Measurements from ENCODE around the gene MCFD2.
A peak's percentile ranks its signal among the peaks of the same experiment; 100 is the strongest.
"Not testable (repeated sequence)": the region's sequence is repeated elsewhere in the genome, so short reads cannot be mapped to it uniquely, and the experiment has no call there.

The MCFD2 gene

DNA sequence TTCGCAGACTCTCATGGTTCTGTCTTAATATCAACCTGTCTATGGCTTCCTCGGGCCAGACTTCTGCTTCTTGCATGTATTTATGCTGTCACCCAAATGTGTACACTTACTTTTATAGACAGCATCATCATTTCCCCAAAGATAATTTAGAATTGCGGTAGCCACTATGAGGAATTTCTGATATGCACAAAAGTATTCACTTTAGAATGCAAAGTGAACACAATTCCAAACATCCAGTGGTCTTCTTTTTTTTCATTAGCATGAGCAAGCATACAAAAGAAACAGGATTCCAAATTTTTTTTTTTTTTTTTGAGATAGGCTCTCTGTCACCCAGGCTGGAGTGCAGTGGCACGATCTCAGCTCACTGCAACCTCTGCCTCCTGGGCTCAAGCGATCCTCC lies 21.0 kb upstream of the MCFD2 start:
- no peak for DNase-seq

DNA sequence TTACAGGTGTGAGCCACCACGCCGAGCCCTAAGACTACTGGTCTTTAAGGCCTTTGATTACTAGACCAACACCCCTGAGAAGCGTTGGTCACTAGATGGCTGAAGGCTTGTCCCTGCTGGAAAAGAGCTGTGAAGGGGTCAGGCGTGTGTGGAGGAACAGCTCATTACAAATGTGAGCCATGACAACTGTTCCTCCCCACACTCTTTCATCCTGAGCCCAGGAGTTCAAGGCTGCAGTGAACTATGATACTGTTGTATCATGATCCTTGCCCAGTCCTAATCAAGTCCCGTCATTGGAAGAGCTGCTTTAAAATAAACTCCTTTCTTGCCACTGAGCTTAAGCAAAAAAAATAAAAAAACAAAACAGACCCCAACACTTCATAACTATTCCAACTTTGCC lies 19.5 kb upstream of the MCFD2 start:
- DNase-seq: no peak

DNA sequence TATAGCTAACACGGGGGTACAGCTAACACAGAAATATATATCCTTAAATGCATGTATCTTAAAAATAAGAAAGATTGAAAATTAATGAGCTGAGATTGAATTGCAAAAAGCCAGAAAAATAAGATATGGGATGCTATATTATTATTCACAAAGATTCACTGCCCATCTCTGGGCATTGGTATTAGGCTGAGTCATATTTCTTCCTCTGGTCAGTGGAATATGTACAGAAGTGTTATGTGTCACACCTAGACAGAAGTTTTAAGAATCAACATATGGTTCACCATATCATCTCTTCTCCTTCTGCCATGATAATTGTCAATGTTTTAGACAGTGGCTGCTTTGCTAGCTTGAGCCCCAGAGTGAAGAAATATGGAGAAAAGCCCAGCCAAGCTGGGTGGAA lies 14.0 kb upstream of the MCFD2 start:
- DNase-seq: no peak

DNA sequence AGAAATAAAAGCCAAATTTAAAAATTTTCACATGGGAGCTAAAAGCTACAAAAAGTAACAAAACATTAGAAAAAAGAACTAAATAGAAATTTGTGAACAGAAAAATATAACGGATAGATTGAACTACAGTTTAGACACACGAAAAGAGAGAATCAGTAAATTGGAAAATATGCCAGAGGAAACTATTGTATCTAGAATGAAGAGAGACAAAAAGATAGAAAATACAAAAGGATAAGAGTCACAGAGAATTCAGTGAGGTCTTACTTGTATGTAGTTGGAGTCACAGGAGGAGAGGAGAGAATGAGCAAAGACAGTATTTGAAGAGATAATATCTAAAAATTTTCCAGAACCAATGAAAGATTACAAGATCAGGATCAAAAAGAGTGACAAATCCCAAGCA lies 11.3 kb upstream of the MCFD2 start:
- DNase-seq: no peak

DNA sequence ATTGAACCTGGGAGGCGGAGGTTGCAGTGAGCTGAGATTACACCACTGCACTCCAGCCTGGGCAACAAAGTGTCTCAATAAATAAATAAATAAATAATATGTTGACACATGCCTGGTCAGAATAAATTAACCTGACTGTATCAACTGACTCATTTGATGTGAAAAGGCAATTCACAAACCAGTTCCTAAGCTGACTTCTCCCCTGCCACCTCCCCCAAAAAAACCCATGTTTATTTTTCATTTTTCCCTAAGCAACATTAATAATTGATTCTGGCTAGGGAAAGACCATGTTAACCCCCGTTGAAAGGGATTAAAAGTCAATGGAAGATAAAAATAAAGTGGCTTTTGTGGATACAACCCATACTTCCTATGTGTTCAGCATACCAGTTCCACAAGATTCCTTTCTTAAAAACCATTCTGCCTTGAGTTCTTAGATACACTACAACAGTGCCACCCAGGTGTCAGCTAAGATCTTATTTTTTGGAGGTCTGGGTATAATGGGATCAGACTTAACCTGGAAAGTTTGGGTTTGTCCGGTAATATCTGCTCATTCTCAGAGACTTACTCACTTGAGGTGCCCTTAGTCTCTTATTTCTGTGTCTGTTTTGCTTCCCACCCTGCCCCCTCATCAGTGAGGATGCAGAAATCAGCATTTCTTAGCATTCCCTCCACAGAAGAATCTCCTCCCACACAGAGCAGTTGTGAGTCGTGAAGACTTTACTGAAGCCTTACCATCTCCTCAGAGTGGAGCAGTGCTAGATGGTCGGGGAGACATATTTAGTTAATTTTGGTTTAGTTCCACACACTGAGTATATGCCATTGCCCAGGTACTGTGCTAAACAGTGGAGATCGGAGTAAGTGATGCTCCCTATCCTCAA lies 10.1 kb upstream of the MCFD2 start:
- DNase-seq: no peak

DNA sequence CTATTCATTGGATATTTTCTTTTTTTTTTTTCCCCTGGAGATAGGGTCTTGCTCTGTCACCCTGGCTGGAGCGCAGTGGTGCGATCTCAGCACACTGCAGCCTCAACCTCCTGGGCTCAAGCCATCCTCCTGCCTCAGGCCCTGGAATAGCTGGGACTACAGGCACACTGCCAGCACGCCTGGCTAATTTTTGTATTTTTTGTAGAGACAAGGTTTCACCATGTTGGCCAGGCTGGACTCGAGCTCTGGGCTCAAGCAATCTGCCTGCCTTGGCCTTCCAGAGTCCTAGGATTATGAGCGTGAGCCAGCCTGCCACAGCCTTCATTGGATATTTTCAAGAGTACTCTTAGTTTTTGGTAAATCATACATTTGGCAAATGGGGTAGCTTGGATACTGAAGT lies 9.0 kb upstream of the MCFD2 start:
- no peak for DNase-seq

DNA sequence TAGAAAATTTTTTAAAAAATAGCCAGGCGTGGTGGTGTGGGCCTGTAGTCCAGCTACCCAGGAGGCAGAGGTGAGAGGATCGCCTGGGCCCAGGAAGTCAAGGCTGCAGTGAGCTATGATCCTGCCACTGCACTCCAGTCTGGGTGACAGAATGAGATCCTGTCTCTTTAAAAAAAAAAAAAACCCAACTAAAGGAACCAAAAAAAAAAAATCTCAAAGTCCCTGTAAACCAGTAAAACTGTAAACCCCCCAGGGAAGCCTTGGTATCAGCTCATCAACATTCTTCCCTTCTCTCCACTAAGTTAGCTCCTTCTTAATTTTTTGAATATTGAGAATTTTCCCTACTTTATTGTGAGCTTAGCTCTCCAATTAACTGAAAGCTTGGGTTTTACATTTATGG lies 8.4 kb upstream of the MCFD2 start:
- DNase-seq: no peak

DNA sequence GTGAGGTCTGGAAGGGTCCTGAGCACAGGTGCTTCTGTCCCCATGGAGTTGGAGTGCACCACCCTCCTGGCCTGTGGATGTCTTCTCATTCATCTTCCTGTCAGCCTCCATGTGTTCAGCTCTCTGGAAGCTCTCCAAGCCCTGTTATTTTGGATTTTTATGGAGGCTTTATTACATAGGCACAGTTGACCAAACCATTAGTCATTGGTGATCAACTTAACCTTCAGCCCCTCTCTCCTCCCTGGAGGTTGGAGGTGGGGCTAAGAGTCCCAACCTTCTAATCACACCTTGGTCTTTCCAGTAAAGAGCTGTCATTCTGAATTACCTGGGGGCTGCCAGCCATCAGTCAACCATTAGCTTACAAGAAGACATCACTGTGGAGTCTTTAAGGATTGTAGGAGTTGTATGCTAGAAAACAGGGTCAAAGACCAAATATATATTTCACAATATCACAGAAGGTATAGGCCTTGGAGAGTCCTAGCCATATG lies 7.5 kb upstream of the MCFD2 start:
- DNase-seq: no peak

DNA sequence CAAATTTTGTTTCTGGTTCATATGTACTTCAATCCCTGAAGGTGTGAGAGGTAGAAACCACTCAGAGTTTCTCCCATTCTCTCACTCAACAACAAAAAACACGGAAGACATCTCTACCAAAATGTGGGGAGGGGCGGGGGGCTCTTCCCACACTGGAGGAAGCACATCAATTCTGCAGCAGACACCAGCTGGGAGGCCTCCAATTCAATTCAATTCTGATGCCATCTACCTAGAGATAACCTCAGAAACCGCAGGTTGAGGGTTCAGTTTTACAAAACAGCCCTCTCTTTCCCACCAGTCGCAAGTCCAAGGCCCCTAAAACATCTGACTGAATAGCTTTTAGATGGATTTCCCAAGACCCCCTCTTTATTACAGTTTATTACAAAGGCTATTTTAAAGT lies 7.0 kb upstream of the MCFD2 start:
- DNase-seq: no peak

DNA sequence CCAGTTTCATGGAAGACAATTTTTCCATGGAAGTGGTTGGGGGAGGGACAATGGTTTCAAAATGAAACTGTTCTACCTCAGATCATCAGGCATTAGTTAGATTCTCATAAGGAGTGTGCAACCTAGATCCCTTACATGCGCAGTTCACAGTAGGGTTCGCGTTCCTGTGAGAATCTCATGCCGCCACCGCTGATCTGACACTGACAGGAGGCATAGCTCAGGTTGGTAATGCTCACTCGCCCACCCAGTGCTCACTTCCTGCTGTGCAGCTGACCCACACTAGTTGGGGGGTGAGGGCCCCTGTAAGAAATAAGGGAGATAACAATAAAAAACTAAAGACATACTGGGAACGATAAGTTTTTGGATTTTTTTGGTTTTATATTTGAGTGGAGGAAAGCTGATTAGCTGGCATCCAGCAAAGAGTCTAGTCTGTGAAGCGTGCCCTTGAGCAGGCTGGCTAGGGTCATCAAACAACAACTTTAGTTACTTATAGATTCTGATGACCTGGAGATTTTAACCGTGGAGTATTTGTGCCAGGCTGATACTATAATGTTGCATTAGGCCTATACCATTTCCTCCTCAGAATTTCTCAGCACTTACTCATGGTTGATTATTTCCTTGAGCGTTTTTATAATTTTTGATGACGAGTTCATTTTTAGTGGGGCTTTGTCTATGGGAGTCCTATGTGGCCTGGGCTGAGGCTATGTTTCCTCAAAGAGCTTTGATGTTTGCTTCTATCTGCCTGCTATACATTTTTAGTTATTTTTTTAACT lies 6.3 kb upstream of the MCFD2 start:
- DNase-seq: no peak

DNA sequence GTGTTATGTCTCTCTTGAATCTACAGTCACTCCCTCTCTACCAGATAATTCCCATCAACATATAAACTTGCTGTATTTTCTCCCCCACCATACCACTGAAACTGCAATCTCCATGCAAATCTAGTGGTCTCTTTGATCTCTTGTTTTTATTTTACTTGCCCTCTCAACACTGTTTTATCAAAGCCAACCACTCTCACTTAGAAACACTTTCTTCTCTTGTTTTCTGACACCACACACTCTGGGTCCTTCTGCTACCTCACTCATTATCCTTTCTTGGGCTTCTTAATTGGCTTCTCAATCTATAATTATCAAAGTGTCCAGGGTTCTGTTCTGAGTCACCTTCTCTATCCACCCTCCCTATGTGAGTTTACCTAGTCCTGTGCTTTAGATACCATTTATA lies 2.0 kb upstream of the MCFD2 start:
- no peak for DNase-seq

DNA sequence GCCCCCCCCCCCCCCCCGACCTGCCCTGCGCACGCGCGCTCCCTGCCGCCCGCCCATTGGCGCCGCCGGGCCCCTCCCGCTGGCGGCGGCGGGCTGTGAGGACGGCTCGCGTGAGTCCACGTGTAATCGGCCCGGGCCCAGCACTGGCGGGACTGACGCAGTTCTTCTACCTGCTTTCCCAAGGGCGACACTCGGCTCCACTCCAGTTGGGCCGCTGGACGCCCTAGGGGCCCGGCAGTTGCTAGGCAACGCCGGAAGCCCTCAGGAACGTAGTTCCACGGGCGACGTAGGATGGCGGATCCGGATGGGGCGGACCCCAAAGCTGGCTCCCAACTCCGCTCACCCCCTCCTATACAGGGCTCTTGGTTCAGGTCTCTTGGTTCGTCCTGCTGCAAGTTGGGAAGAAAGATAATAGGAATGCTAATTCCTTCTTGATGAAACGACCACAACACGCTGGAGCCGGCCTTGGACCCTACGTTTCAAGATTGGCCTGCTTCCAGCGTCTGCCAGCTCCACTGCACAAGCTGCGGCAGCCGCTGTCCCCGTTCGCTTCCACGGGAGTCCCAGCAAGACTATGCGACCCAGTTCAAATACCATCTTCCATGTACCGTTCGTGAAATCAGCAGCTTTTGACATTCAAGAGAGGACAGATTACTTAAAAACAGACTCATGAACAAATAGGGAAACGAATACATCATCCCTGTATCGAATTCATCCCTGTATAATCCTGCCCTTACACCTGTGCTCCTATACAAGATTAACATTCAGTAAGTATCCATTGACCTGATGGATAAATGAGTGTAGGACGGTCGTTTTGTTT lies 415 bp upstream of the MCFD2 start:
- peak; percentile 75 for DNase-seq

DNA sequence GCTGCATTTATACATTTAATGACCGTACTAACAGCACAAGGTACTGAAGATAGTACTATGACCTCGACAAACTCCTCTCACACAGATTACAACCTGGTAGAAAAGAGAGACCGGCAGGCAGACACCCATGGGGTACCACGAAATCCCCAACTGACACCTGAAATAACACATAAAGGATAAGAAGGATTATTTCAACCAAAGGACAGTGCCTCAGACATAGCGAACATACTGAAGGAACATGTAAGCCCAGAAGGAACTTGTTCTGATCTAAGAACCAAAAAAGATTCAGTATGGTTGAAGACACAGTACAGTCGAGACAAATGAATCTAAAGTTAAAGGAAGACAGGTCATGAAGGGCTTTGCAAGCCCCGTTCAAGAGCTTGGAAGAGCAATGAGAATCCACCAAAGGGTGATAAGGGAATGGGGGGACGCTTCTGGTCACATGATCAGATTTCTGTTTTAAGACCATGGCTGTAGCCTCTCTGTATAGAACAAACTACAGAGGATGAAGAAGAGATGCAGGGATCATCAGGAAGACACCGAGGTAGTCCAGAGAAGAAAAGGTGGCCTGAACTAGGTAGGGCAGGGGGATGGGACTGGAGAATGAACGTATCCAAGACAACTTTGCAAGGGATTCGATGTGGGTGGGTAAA lies 902 bp downstream of the MCFD2 start:
- no peak for DNase-seq

DNA sequence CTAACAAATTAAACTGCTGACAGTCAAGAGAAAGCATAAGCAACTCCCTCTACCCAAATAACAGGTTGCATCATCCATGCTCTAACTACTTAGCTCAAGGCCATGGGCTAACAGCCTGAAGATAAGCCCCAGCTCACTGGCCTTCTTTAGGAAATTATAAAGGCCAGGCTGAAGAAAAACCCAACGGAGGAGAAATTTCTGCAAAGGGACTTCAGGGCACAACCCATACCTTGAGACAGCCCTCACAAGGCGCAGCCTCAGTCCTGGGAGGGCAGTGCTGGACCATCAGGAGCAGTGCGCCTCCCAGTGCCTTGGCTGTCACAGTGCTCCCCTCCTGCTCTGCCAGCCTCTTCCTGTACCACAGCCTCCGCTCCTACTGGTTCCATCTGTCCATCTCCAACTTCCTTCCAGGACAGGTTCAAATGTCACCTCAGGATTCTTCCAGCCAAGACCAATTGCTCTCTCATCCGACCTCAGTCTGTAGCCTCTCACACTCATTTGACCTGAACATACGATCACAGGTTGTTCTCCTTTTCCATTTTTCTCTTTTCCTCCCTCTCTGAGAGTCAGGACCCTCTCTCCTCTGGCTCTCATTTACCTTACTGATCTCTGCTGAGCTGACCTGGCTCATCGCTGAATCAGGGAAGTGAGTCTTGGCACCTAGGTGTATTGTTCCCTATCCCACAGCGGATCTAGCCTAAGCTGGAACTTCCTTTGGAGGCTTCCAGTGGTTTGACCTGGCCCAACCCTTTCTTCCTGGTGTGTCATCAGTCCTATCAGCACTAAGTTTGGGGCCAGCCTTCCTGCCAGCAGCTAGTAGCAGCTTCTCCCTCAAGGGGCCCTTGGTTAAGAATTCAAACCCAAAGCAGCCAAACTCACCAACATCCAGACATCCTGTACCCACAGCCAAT lies 1.9 kb downstream of the MCFD2 start:
- no peak for DNase-seq

DNA sequence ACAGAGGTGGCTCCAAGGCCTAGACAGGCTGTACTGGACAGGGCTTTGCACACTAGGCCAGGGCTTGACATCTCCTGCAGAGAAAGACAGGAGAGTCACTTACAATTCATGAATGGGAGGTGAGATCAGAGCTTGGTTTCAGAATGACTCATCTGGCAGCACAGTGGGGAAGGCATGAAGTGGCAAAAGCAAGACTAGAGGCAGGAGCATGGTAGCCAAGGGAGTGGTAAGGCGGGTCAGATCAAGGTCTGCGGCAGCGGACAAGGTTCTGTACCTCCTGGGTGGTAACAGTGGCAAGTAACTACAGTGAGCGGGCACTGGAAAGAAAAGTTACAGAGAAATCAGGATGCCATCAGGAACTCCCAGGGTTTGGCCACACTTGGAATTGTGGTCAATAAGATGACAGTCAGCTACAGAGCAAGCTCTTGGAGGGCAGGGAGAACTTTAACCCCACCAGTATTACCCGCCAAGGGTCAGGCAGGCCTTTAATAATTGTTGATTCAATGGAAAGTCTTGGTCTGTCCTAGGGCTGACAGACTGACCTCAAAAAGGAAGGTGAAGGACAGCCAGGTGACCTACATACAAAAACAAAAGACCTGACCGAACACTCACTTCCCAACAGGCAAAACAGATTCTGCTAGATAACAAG lies 5.7 kb downstream of the MCFD2 start:
- DNase-seq: no peak

DNA sequence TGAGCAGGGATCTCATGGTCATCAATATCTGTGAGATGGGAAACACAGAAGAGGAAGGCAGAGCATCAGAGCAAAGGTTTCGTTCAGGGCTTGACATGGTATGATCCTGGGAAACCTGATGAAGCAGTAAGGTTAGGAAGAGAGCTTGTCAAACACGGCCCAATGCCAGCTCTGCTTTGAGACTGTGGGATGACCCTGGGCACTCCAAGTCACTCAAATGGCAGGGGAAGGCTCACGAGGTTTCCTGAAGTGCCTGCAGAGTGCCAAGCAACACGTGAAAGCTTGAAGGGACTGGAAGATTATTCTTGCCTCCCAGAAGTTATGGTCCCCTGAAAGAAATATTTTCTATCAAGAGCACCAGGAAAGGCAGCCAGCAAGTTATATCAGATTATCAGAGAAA lies 6.5 kb downstream of the MCFD2 start:
- no peak for DNase-seq

DNA sequence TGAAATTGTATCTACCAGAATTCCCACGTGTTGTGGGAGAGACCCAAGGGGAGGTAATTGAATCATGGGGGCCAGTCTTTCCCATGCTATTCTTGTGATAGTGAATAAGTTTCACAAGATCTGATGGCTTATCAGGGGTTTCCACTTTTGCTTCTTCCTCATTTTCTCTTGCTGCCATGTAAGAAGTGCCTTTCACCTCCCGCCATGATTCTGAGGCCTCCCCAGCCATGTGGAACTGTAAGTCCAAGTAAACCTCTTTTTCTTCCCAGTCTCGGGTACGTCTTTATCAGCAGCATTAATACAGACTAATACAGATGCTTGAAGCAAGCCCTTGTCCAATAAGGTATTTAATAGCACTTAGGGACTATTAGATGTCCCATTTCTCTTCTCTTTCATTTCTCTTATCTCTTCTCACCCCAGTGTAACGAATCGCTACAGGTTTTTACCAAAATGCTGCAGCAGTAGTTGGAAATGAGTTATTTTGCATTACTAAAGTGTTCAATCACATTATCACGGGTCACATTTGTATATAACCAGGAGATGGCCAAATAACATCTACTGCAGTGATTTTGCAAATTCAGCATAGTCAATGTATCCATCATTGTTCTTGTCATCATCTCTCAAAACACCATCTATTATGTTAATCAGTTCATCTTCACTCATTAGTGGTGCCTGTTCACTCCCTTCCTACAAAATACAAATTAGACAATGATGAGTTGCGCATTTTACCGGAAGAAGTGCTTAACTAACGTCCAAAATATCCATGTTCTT lies 10.5 kb downstream of the MCFD2 start:
- not testable (repeated sequence) for DNase-seq

DNA sequence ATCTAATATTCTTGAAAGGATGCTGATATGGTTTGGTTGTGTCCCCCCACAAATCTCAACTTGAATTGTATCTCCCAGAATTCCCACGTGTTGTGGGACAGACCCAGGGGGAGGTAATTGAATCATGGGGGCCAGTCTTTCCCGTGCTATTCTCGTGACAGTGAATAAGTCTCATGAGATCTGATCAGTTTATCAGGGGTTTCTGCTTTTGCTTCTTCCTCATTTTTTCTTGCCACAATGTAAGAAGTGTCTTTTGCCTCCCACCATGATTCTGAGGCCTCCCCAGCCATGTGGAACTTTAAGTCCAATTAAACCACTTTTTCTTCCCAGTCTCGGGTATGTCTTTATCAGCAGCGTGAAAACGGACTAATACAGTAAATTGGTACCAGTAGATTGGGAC lies 12.6 kb downstream of the MCFD2 start:
- not testable (repeated sequence) for DNase-seq

DNA sequence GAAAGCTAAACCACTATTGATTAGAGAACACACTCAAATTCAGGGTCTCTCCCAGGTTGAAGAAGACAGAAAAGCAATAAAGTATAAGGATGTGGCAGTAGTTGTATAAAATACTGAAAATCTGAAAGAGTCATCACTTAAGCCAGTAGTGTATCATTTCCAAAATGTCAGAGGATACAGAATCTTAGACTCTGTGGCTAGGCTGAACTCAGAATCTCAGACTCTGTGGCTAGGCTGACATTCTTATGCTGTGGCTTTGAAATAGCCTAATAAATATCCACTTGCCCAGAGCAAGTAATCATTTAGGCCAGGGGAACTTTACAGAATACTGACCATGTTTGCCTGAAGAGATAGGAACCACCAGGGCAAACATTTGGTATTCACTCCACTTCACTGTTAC lies 13.1 kb downstream of the MCFD2 start:
- DNase-seq: no peak

DNA sequence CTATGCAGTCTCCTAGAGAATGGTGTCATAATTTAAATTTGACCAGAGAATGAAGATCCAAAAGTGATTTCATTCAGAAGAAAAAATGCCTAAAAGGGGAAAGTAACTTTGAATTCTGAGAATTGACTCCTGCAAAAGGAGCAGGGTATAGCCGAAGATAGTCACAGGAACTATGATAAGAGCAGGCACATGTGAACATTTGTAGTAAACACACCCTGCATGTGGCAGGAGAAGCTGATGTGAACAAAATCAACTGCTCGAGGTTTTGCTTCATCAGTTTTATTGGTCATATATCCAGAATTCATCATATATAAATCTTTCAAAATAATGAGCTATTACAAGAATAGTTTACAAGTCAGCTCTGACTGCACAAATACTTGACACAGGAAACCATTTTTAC lies 14.0 kb downstream of the MCFD2 start:
- no peak for DNase-seq
